ENCODE measurements around the gene CALR3. TPM values are rescaled to one million over a fixed set of nuclear protein-coding genes. Genes with fewer than 3 reads are reported as not detected.
"Not testable (repeated sequence)": the region's sequence is repeated elsewhere in the genome, so short reads cannot be mapped to it uniquely, and the experiment has no call there.

The CALR3 gene
- total RNA-seq, 2 donors from 2014 or later = not detected

DNA sequence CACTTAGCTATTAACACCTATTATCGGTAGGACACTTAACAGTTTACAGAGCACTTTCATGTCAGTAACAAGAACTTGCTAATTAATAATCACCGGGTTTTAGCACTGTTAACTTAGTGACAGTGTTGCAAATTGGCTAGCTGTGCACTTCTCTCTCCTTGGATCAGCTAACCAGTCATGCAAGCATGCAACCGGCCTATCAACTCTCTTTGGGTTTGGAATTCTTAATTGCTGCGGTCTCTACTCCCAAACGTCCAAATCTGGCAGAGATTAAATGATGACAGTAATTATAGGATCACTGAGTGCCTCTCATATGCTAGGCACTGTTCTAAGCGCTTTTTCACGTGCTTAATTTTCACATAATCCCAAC lies 25.4 kb downstream of the CALR3 start:
- no peak overlapping the region for H3K27ac ChIP-seq
- H3K9me3 ChIP-seq = no peaks in the 10 kb centered on the region
- TF ChIP-seq CTCF (IDR thresholded peaks at IDR 0.05) = no peak
- no peak for ATAC-seq (ENCODE audit: insufficient number of reproducible peaks, low FRiP score, low read depth)
- H3K27me3 ChIP-seq (replicated peaks; ENCODE audit: insufficient read depth) = no peaks in the 10 kb centered on the region
- DNase-seq (ENCODE audit: low spot score) = no peak
- H3K36me3 ChIP-seq = no peaks in the 10 kb centered on the region
- H3K4me3 ChIP-seq = peak overlapping the region; percentile 89
- peaks cover 12 to 22% of the 10 kb centered on the region in 2 donors for H3K4me1 ChIP-seq (ENCODE audit: control insufficient read depth in 1 of 2, low read depth in 2 of 2)

DNA sequence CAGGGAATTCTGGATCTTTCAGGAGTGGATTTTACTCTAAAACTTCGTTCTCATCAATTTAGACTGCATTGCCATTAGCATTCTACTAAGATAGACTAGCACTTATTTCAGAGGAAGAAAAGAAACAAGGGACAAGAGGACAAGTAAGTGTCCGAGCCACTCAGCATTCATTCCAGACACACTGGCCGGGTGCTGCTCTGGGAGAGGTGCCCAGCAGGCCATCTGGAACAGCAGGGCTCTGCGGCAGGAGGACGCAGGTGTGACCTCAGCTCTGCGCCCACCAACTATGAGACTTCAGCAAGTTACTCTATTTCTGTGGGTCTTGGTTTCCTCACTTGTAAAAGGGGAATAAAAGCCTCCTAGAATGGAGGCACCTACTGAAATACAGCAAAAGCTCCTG lies 28.4 kb downstream of the CALR3 start:
- no peak for DNase-seq (ENCODE audit: low spot score)
- no peak for TF ChIP-seq CTCF (IDR thresholded peaks at IDR 0.05)
- Histone ChIP-seq H3K27me3 (replicated peaks; ENCODE audit: insufficient read depth) (no peaks in the 10 kb centered on the region), H3K9me3 (no peaks in the 10 kb centered on the region), H3K4me1 (ENCODE audit: control insufficient read depth in 1 of 2, low read depth in 2 of 2) (peaks cover 12 to 21% of the 10 kb centered on the region in 2 donors), H3K27ac (no peak overlapping the region), H3K36me3 (no peaks in the 10 kb centered on the region), H3K4me3 (no peak overlapping the region)
- ATAC-seq (ENCODE audit: insufficient number of reproducible peaks, low FRiP score, low read depth) = no peak

DNA sequence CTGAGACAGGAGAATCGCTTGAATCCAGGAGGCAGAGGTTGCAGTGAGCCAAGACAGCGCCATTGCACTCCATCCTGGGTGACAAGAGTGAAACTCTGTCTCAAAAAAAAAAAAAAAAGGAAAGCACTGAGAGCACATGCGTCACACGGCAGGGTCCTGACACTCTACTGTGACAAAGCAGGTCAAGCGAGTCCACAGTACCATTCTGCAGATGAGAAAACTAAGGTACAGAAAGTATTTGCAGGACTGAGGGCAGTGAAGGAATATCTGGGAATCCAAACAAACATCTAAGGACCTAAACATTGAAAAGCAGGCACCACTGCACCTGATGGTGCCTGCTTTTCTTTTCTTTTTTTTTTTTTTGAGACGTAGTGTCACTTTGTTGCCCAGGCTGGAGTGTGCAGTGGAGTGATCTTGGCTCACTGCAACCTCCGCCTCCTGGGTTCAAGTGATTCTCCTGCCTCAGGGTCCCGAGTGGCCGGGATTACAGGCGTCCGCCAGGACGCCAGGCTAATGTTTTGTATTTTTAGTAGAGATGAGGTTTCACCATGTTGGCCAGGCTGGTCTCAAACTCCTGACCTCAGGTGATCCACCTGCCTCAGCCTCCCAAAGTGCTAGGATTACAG lies 29.1 kb downstream of the CALR3 start:
- not testable (repeated sequence) for H3K4me3 ChIP-seq; H3K27ac ChIP-seq; H3K27me3 ChIP-seq (replicated peaks; ENCODE audit: insufficient read depth); DNase-seq (ENCODE audit: low spot score); H3K36me3 ChIP-seq; ATAC-seq (ENCODE audit: insufficient number of reproducible peaks, low FRiP score, low read depth); H3K9me3 ChIP-seq
- peaks cover 12 to 17% of the 10 kb centered on the region in 2 donors for H3K4me1 ChIP-seq (ENCODE audit: control insufficient read depth in 1 of 2, low read depth in 2 of 2)

DNA sequence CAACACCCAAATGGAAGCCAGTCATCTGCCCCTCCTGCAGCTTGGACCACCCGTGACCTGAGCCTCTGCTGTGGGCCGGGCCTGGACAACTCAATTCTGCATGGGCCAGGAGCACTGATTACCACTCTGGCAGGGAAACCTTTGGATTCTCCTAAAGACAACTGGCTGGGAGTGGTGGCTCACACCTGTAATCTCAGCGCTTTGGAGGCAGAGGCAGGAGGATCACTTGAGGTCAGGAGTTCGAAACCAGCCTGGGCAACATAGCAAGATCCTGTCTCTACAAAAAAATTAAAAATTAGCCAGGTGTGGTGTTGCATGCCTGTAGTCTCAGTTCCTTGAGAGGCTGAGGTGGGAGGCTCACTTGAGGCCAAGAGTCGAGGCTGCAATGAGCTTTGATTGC lies 30.7 kb downstream of the CALR3 start:
- H3K27ac ChIP-seq = no peak overlapping the region
- ATAC-seq (ENCODE audit: insufficient number of reproducible peaks, low FRiP score, low read depth) (no peak), DNase-seq (ENCODE audit: low spot score) (no peak)
- no peak for TF ChIP-seq CTCF (IDR thresholded peaks at IDR 0.05)
- H3K36me3 ChIP-seq = no peaks in the 10 kb centered on the region
- H3K27me3 ChIP-seq (replicated peaks; ENCODE audit: insufficient read depth) = no peaks in the 10 kb centered on the region
- H3K4me1 ChIP-seq (ENCODE audit: control insufficient read depth in 1 of 2, low read depth in 2 of 2) = peaks cover 5 to 7% of the 10 kb centered on the region in 2 donors
- H3K4me3 ChIP-seq = no peak overlapping the region
- H3K9me3 ChIP-seq = no peaks in the 10 kb centered on the region

GRCh38 chr19:16463991-16464575 lies 31.9 kb downstream of the CALR3 start:
- H3K27ac ChIP-seq = no peak overlapping the region
- H3K4me1 ChIP-seq (ENCODE audit: control insufficient read depth in 1 of 2, low read depth in 2 of 2) = no peaks in the 10 kb centered on the region
- ATAC-seq (ENCODE audit: insufficient number of reproducible peaks, low FRiP score, low read depth) (no peak), DNase-seq (ENCODE audit: low spot score) (no peak)
- H3K9me3 ChIP-seq = no peaks in the 10 kb centered on the region
- H3K36me3 ChIP-seq = no peaks in the 10 kb centered on the region
- no peak overlapping the region for H3K4me3 ChIP-seq
- H3K27me3 ChIP-seq (replicated peaks; ENCODE audit: insufficient read depth) = no peaks in the 10 kb centered on the region
- TF ChIP-seq CTCF (IDR thresholded peaks at IDR 0.05) = no peak

All from thoracic aorta (tissue), 2 donors.